Upper lobe of left lung (tissue), 4 donors: ENCODE measurements around the gene ABCA12.

ENCODE experiments used
- CTCF ChIP-seq, 6 experiments: fragments of 450-650 bp in 4 of 6; fragments of 200-600 bp in 2 of 6; sonication (generic) in 2 of 6; IDR thresholded peaks; one replicate each; pipeline ENCODE4 v1.5.1; 2016 to 2019; ENCODE audit warnings: antibody characterized with exemption in 6 of 6
- EP300 ChIP-seq, 4 donors: sonication (generic); formaldehyde crosslinking; IDR thresholded peaks; one replicate each; pipeline ENCODE4 v1.5.1; 2017; ENCODE audit warnings: antibody characterized with exemption in 4 of 4, control low read depth in 2 of 4
- POLR2A ChIP-seq, 4 donors: fragments of 450-650 bp; IDR thresholded peaks; one replicate each; pipeline ENCODE4 v1.5.1; 2016 to 2017; ENCODE audit warnings: antibody characterized with exemption in 4 of 4, mild to moderate bottlenecking in 2 of 4
- POLR2AphosphoS5 ChIP-seq, 2 donors: sonication (generic); formaldehyde crosslinking; IDR thresholded peaks; one replicate each; pipeline ENCODE4 v1.5.1; 2017; ENCODE audit warnings: antibody characterized with exemption in 2 of 2

- no peak for TF ChIP-seq CTCF (IDR thresholded peaks at IDR 0.05)
- no peak for TF ChIP-seq EP300 (IDR thresholded peaks at IDR 0.05)
- no peak for TF ChIP-seq POLR2A (IDR thresholded peaks at IDR 0.05)
- no peak for TF ChIP-seq POLR2AphosphoS5 (IDR thresholded peaks at IDR 0.05)
Measured at GRCh38 chr2:215071676-215072075, 66.8 kb downstream of the ABCA12 start.
